ENCODE results near the gene USP48.

The USP48 gene

DNA sequence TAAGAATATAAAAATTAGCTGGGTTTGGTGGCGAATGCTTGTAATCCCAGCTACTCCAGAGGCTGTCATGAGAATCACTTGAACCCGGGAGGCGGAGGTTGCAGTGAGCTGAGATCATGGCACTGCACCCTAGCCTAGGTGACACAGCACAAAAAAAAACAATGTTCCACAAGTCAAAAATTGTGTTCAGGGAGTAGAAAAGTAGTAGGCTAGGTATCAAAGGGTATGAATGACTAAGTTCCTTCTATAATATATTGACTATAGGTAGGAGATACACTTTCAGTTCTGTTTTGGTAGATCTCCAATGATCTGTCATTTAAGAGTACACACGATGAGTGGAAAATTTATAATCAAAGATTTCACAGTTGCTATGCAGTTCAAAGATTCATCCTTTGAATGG lies 16.7 kb downstream of the USP48 start:
- ChIA-PET POLR2A (no interaction called here), CTCF (no interaction called here)
- Histone ChIP-seq H3K9me3 (ENCODE audit: control insufficient read depth, insufficient read depth, low read depth, low read length) (no peaks in the 10 kb centered on the region), H3K36me3 (ENCODE audit: control insufficient read depth in 2 of 2, insufficient read depth in 1 of 2, low read length in 2 of 2) (peaks cover 0 to 3% of the 10 kb centered on the region in 2 experiments; a peak in 2 of 3 replicates), H3K4me1 (ENCODE audit: control insufficient read depth, insufficient read depth, low read length) (peaks cover 4% of the 10 kb centered on the region), H3K4me3 (ENCODE audit: low read depth, low read length) (no peak overlapping the region), H3K27ac (ENCODE audit: extremely low read depth, low read depth, low read length) (no peak overlapping the region)
- TF ChIP-seq ZNF423 (tag by site-specific recombination; IDR thresholded peaks at IDR 0.05): no peak
- no peak for TF ChIP-seq ZNF544 (tag by site-specific recombination; IDR thresholded peaks at IDR 0.05)
- TF ChIP-seq, protein P1, sequence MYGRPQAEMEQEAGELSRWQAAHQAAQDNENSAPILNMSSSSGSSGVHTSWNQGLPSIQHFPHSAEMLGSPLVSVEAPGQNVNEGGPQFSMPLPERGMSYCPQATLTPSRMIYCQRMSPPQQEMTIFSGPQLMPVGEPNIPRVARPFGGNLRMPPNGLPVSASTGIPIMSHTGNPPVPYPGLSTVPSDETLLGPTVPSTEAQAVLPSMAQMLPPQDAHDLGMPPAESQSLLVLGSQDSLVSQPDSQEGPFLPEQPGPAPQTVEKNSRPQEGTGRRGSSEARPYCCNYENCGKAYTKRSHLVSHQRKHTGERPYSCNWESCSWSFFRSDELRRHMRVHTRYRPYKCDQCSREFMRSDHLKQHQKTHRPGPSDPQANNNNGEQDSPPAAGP (tag by site-specific recombination; IDR thresholded peaks at IDR 0.05): no peak
- peak; percentile 47; the same call in 1 of the 2 replicates for TF ChIP-seq ZNF394 (tag by site-specific recombination; IDR thresholded peaks at IDR 0.05; ENCODE audit: borderline replicate concordance)
- no peak for TF ChIP-seq ZNF302 (tag by site-specific recombination; IDR thresholded peaks at IDR 0.05; ENCODE audit: low read depth)
- no peak for TF ChIP-seq ZNF138 (tag by site-specific recombination; IDR thresholded peaks at IDR 0.05; ENCODE audit: borderline replicate concordance)
- no peak for TF ChIP-seq ZNF157 (tag by site-specific recombination; IDR thresholded peaks at IDR 0.05)

DNA sequence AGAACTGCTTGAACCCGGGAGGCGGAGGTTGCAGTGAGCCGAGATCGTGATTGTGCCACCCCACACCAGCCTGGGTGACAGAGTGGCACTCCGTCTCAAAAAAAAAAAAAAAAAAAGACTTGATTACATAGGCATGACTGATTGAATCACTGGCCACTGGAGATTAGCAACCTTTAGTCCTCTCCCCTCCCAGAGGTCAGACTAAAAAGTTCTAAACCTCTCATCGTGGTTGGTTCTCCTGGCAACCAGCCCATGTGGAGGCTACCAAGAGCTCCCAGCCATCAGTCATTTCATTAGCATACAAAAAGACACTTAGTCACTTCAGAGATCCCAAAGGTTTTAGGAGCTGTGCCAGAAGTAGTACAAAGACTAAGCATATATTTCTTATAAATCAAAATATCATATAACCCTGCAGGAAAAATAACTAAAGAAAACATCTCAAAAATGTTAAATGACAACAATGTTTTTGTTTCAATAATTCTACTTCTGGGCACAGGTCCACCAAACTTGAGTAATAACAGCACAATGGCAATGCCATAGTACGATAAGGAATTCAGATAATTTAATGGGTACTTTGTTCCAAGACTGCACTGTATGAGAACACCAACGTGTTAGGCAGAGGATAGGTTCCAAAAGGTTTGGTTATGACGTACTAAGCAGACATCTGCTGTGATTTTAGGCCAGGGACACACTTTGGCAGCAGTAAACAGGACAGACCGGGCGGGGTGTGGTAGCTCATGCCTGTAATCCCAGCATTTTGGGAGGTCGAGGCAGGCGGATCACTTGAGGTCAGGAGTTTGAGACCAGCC lies 18.1 kb downstream of the USP48 start:
- H3K4me3 ChIP-seq (ENCODE audit: low read depth, low read length): no peak overlapping the region
- H3K27ac ChIP-seq (ENCODE audit: extremely low read depth, low read depth, low read length): no peak overlapping the region
- H3K36me3 ChIP-seq (ENCODE audit: control insufficient read depth in 2 of 2, insufficient read depth in 1 of 2, low read length in 2 of 2): peaks cover 0 to 3% of the 10 kb centered on the region in 2 experiments; a peak in 2 of 3 replicates
- CTCF ChIA-PET: interaction anchor here (0.6 kb wide), 2 partner anchors 81 to 259 kb away, joined by 3 to 4 read pairs; no protein-coding TSS in a partner anchor
- no peaks in the 10 kb centered on the region for H3K9me3 ChIP-seq (ENCODE audit: control insufficient read depth, insufficient read depth, low read depth, low read length)
- peaks cover 4% of the 10 kb centered on the region for H3K4me1 ChIP-seq (ENCODE audit: control insufficient read depth, insufficient read depth, low read length)
- POLR2A ChIA-PET: interaction anchor here (0.5 to 1.5 kb wide), 5 partner anchors 18 to 1766 kb away, joined by 4 to 8 read pairs (median 4); partner anchors contain the start of genes E2F2 and USP48
- TF ChIP-seq ZNF600 (tag by site-specific recombination; IDR thresholded peaks at IDR 0.05): peak; percentile 35; the same call in 1 of the 2 replicates
- no peak for TF ChIP-seq ZNF248 (tag by site-specific recombination; IDR thresholded peaks at IDR 0.05)
- peak; percentile 46; the same call in 1 of the 2 replicates for TF ChIP-seq SP2 (tag by site-specific recombination; IDR thresholded peaks at IDR 0.05)
- TF ChIP-seq ZNF629 (tag by site-specific recombination; IDR thresholded peaks at IDR 0.05): peak; percentile 31; the same call in 1 of the 2 replicates
- TF ChIP-seq, protein P2, sequence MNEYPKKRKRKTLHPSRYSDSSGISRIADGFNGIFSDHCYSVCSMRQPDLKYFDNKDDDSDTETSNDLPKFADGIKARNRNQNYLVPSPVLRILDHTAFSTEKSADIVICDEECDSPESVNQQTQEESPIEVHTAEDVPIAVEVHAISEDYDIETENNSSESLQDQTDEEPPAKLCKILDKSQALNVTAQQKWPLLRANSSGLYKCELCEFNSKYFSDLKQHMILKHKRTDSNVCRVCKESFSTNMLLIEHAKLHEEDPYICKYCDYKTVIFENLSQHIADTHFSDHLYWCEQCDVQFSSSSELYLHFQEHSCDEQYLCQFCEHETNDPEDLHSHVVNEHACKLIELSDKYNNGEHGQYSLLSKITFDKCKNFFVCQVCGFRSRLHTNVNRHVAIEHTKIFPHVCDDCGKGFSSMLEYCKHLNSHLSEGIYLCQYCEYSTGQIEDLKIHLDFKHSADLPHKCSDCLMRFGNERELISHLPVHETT (tag by site-specific recombination; IDR thresholded peaks at IDR 0.05): 0 out of 2 replicates have a peak, but pooled peaks have one; percentile 15
- TF ChIP-seq SCRT1 (tag by site-specific recombination; IDR thresholded peaks at IDR 0.05; ENCODE audit: borderline replicate concordance): no peak
- TF ChIP-seq ZNF664 (tag by site-specific recombination; IDR thresholded peaks at IDR 0.05): peak; percentile 59; the same call in 1 of the 2 replicates
- TF ChIP-seq, protein P3, sequence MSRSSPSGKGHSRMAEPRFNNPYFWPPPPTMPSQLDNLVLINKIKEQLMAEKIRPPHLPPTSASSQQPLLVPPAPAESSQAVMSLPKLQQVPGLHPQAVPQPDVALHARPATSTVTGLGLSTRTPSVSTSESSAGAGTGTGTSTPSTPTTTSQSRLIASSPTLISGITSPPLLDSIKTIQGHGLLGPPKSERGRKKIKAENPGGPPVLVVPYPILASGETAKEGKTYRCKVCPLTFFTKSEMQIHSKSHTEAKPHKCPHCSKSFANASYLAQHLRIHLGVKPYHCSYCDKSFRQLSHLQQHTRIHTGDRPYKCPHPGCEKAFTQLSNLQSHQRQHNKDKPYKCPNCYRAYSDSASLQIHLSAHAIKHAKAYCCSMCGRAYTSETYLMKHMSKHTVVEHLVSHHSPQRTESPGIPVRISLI (tag by site-specific recombination; IDR thresholded peaks at IDR 0.05): 0 out of 2 replicates have a peak, but pooled peaks have one; percentile 26
- no peak for TF ChIP-seq OVOL3 (tag by site-specific recombination; IDR thresholded peaks at IDR 0.05)
- TF ChIP-seq, protein P4, sequence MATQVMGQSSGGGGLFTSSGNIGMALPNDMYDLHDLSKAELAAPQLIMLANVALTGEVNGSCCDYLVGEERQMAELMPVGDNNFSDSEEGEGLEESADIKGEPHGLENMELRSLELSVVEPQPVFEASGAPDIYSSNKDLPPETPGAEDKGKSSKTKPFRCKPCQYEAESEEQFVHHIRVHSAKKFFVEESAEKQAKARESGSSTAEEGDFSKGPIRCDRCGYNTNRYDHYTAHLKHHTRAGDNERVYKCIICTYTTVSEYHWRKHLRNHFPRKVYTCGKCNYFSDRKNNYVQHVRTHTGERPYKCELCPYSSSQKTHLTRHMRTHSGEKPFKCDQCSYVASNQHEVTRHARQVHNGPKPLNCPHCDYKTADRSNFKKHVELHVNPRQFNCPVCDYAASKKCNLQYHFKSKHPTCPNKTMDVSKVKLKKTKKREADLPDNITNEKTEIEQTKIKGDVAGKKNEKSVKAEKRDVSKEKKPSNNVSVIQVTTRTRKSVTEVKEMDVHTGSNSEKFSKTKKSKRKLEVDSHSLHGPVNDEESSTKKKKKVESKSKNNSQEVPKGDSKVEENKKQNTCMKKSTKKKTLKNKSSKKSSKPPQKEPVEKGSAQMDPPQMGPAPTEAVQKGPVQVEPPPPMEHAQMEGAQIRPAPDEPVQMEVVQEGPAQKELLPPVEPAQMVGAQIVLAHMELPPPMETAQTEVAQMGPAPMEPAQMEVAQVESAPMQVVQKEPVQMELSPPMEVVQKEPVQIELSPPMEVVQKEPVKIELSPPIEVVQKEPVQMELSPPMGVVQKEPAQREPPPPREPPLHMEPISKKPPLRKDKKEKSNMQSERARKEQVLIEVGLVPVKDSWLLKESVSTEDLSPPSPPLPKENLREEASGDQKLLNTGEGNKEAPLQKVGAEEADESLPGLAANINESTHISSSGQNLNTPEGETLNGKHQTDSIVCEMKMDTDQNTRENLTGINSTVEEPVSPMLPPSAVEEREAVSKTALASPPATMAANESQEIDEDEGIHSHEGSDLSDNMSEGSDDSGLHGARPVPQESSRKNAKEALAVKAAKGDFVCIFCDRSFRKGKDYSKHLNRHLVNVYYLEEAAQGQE (tag by site-specific recombination; IDR thresholded peaks at IDR 0.05): no peak
- no peak for TF ChIP-seq TCF7L2 (IDR thresholded peaks at IDR 0.05; ENCODE audit: borderline replicate concordance, low read depth, low read length)
- TF ChIP-seq, protein P5, sequence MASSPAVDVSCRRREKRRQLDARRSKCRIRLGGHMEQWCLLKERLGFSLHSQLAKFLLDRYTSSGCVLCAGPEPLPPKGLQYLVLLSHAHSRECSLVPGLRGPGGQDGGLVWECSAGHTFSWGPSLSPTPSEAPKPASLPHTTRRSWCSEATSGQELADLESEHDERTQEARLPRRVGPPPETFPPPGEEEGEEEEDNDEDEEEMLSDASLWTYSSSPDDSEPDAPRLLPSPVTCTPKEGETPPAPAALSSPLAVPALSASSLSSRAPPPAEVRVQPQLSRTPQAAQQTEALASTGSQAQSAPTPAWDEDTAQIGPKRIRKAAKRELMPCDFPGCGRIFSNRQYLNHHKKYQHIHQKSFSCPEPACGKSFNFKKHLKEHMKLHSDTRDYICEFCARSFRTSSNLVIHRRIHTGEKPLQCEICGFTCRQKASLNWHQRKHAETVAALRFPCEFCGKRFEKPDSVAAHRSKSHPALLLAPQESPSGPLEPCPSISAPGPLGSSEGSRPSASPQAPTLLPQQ (tag by site-specific recombination; IDR thresholded peaks at IDR 0.05): 0 out of 2 replicates have a peak, but pooled peaks have one; percentile 29
- 0 out of 2 replicates have a peak, but pooled peaks have one; percentile 22 for TF ChIP-seq ZNF184 (tag by site-specific recombination; IDR thresholded peaks at IDR 0.05)
- TF ChIP-seq ZNF658 (tag by site-specific recombination; IDR thresholded peaks at IDR 0.05): no peak
- 0 out of 2 replicates have a peak, but pooled peaks have one; percentile 5 for TF ChIP-seq IKZF3 (tag by site-specific recombination; IDR thresholded peaks at IDR 0.05)
- peak; percentile 51 for TF ChIP-seq FEZF1 (tag by site-specific recombination; IDR thresholded peaks at IDR 0.05)
- no peak for TF ChIP-seq ZNF776 (tag by site-specific recombination; IDR thresholded peaks at IDR 0.05; ENCODE audit: borderline replicate concordance)
- 0 out of 2 replicates have a peak, but pooled peaks have one; percentile 12 for TF ChIP-seq ZBTB20 (tag by site-specific recombination; IDR thresholded peaks at IDR 0.05)
